Measurements from ENCODE around the gene GART.

Gene GART

GRCh38 chr21:33561373-33561772 lies 19.5 kb upstream of the GART start:
- no peak for DNase-seq (ENCODE audit: low read depth)
- TF ChIP-seq CTCF (conservative IDR thresholded peaks at IDR 0.05; ENCODE audit: low read depth, low read length), result no peak

GRCh38 chr21:33560965-33561364 lies 19.0 kb upstream of the GART start:
- no peak overlapping the region for H3K4me3 ChIP-seq (ENCODE audit: low read length)
- TF ChIP-seq CTCF (conservative IDR thresholded peaks at IDR 0.05; ENCODE audit: low read depth, low read length), result no peak
- no peak for DNase-seq (ENCODE audit: low read depth)

More at GRCh38 chr21:33561373-33561772, 19.5 kb upstream of the GART start:
- no peak overlapping the region for H3K4me3 ChIP-seq (ENCODE audit: low read length)

- no peak overlapping the region for H3K4me3 ChIP-seq (ENCODE audit: low read length)
- TF ChIP-seq CTCF (conservative IDR thresholded peaks at IDR 0.05; ENCODE audit: low read depth, low read length), result no peak
- no peak for DNase-seq (ENCODE audit: low read depth)
Observed at GRCh38 chr21:33559813-33560212, 17.9 kb upstream of the GART start.

GRCh38 chr21:33558777-33559421 lies 17.0 kb upstream of the GART start:
- H3K4me3 ChIP-seq (ENCODE audit: low read length), result no peak overlapping the region
- no peak for DNase-seq (ENCODE audit: low read depth)
- TF ChIP-seq CTCF (conservative IDR thresholded peaks at IDR 0.05; ENCODE audit: low read depth, low read length), result no peak

- no peak for DNase-seq (ENCODE audit: low read depth)
- no peak for TF ChIP-seq CTCF (conservative IDR thresholded peaks at IDR 0.05; ENCODE audit: low read depth, low read length)
- no peak overlapping the region for H3K4me3 ChIP-seq (ENCODE audit: low read length)
Observed at GRCh38 chr21:33557447-33557846, 15.5 kb upstream of the GART start.

- no peak overlapping the region for H3K4me3 ChIP-seq (ENCODE audit: low read length)
- TF ChIP-seq CTCF (conservative IDR thresholded peaks at IDR 0.05; ENCODE audit: low read depth, low read length), result no peak
- DNase-seq (ENCODE audit: low read depth), result no peak
Observed at GRCh38 chr21:33554982-33555344, 13.0 kb upstream of the GART start.

GRCh38 chr21:33554236-33554981 lies 12.5 kb upstream of the GART start:
- no peak overlapping the region for H3K4me3 ChIP-seq (ENCODE audit: low read length)
- no peak for TF ChIP-seq CTCF (conservative IDR thresholded peaks at IDR 0.05; ENCODE audit: low read depth, low read length)
- DNase-seq (ENCODE audit: low read depth), result no peak

Measured in retinal pigment epithelial cell (primary cell).